H9 (cell line): ENCODE results near the gene DSTN. TPM values are rescaled to one million over a fixed set of nuclear protein-coding genes. Genes with fewer than 3 reads are reported as not detected.

Experiments
- DNase-seq: peaks from one replicate; pipeline ENCODE4 v3.0.0-alpha.2; 2017
- H2AFZ ChIP-seq: one replicate; pipeline ENCODE4 v1.6.1; 2013; ENCODE audit warnings: mild to moderate bottlenecking, low read length, control low read depth, moderate library complexity
- H2AK5ac ChIP-seq: 2 replicates; pipeline ENCODE4 v1.6.1; 2013; ENCODE audit warnings: low read length, control low read depth, mixed read lengths; ENCODE audit not compliant: insufficient read length
- H2BK120ac ChIP-seq: one replicate; pipeline ENCODE4 v1.6.1; 2013; ENCODE audit warnings: low read depth, mild to moderate bottlenecking, low read length, control low read depth, inconsistent platforms; ENCODE audit not compliant: poor library complexity, severe bottlenecking
- H2BK12ac ChIP-seq: 2 replicates; pipeline ENCODE4 v1.6.1; 2013; ENCODE audit warnings: low read length, control low read depth, mixed read lengths, low read depth; ENCODE audit not compliant: insufficient read length
- H2BK15ac ChIP-seq: 2 replicates; pipeline ENCODE4 v1.6.1; 2013; ENCODE audit warnings: low read depth, low read length, control low read depth
- H2BK20ac ChIP-seq: one replicate; pipeline ENCODE4 v1.6.1; 2013; ENCODE audit warnings: low read depth, mild to moderate bottlenecking, low read length, control low read depth, inconsistent platforms; ENCODE audit not compliant: poor library complexity, severe bottlenecking
- H2BK5ac ChIP-seq: 2 replicates; pipeline ENCODE4 v1.6.1; 2013; ENCODE audit warnings: low read length, control low read depth, mixed read lengths; ENCODE audit not compliant: insufficient read length
- H3K14ac ChIP-seq: 2 replicates; pipeline ENCODE4 v1.6.1; 2013; ENCODE audit warnings: low read length, control low read depth; ENCODE audit not compliant: insufficient read depth
- H3K18ac ChIP-seq: 2 replicates; pipeline ENCODE4 v1.6.1; 2013; ENCODE audit warnings: low read depth, mild to moderate bottlenecking, mixed read lengths, low read length, control low read depth; ENCODE audit not compliant: insufficient read length
- H3K23ac ChIP-seq: 2 replicates; pipeline ENCODE4 v1.6.1; 2013; ENCODE audit warnings: low read length, control low read depth, mixed read lengths, low read depth; ENCODE audit not compliant: insufficient read length
- H3K23me2 ChIP-seq: 2 replicates; pipeline ENCODE4 v1.6.1; 2013; ENCODE audit warnings: low read depth, mild to moderate bottlenecking, mixed read lengths, low read length, control low read depth; ENCODE audit not compliant: insufficient read length, poor library complexity, severe bottlenecking
- H3K27ac ChIP-seq: 2 replicates; pipeline ENCODE4 v1.5.1; 2013; ENCODE audit warnings: low read length, control low read depth, mixed read lengths, low read depth; ENCODE audit not compliant: insufficient read length
- H3K27me3 ChIP-seq: 2 replicates; pipeline ENCODE4 v1.6.1; 2013; ENCODE audit warnings: low read length, control low read depth, inconsistent platforms; ENCODE audit not compliant: insufficient read depth
- H3K4ac ChIP-seq: 2 replicates; pipeline ENCODE4 v1.6.1; 2013; ENCODE audit warnings: low read depth, mild to moderate bottlenecking, control low read depth, inconsistent platforms, low read length, moderate library complexity
- H3K4me1 ChIP-seq: 2 replicates; pipeline ENCODE4 v1.6.1; 2013; ENCODE audit warnings: low read length, control low read depth, inconsistent platforms; ENCODE audit not compliant: insufficient read depth
- H3K4me2 ChIP-seq: 2 replicates; pipeline ENCODE4 v1.6.1; 2013; ENCODE audit warnings: low read length, control low read depth, mixed read lengths; ENCODE audit not compliant: insufficient read length, insufficient read depth
- H3K56ac ChIP-seq: 2 replicates; pipeline ENCODE4 v1.6.1; 2013; ENCODE audit warnings: low read depth, mild to moderate bottlenecking, mixed read lengths, low read length, control low read depth; ENCODE audit not compliant: insufficient read length
- H3K79me1 ChIP-seq: 2 replicates; pipeline ENCODE4 v1.6.1; 2013; ENCODE audit warnings: low read depth, mild to moderate bottlenecking, moderate library complexity, low read length, control low read depth, inconsistent platforms; ENCODE audit not compliant: insufficient read depth, poor library complexity, severe bottlenecking
- H3K79me2 ChIP-seq: 2 replicates; pipeline ENCODE4 v1.6.1; 2013; ENCODE audit warnings: low read length, control low read depth, inconsistent platforms; ENCODE audit not compliant: insufficient read depth
- H3K9ac ChIP-seq: 2 replicates; pipeline ENCODE4 v1.6.1; 2013; ENCODE audit warnings: low read length, control low read depth, mixed read lengths; ENCODE audit not compliant: insufficient read length; ENCODE audit errors: extremely low read depth
- H3K9me3 ChIP-seq: one replicate; pipeline ENCODE4 v1.6.1; 2013; ENCODE audit warnings: low read depth, low read length, inconsistent platforms; ENCODE audit not compliant: control insufficient read depth
- H3T11ph ChIP-seq: one replicate; pipeline ENCODE4 v1.6.1; 2013; ENCODE audit warnings: mild to moderate bottlenecking, low read length, control low read depth, inconsistent platforms
- H4K20me1 ChIP-seq: one replicate; pipeline ENCODE4 v1.6.1; 2013; ENCODE audit not compliant: control insufficient read depth, insufficient read length, insufficient read depth
- H4K5ac ChIP-seq: 2 replicates; pipeline ENCODE4 v1.6.1; 2013; ENCODE audit warnings: low read depth, mild to moderate bottlenecking, mixed read lengths, low read length, control low read depth; ENCODE audit not compliant: insufficient read length
- H4K8ac ChIP-seq: replicated peaks from 2 replicates; pipeline ENCODE4 v1.6.1; 2013; ENCODE audit warnings: low read length, control low read depth, mixed read lengths, low read depth; ENCODE audit not compliant: insufficient read length
- H4K91ac ChIP-seq: 2 replicates; pipeline ENCODE4 v1.6.1; 2013; ENCODE audit warnings: low read depth, mild to moderate bottlenecking, moderate library complexity, mixed read lengths, low read length, control low read depth; ENCODE audit not compliant: insufficient read length
- H3K27ac Mint-ChIP-seq, 3 experiments: 2 replicates in 2 of 3; 3 replicates in 1 of 3; pipeline ENCODE4 v1.8.0; 2020 to 2021; ENCODE audit warnings: mixed read lengths in 3 of 3, mild to moderate bottlenecking in 1 of 3, moderate library complexity in 1 of 3
- H3K27me3 Mint-ChIP-seq: 2 replicates; pipeline ENCODE4 v1.8.0; 2021; ENCODE audit warnings: low read depth, mild to moderate bottlenecking, moderate library complexity, mixed read lengths
- H3K36me3 Mint-ChIP-seq, 3 experiments: 2 replicates in 2 of 3; 3 replicates in 1 of 3; pipeline ENCODE4 v1.8.0; 2020 to 2021; ENCODE audit warnings: low read depth in 3 of 3, mixed read lengths in 3 of 3; ENCODE audit not compliant: insufficient read depth in 1 of 3
- H3K4me1 Mint-ChIP-seq, 2 experiments: 2 replicates each; pipeline ENCODE4 v1.8.0; 2020; ENCODE audit warnings: mixed read lengths in 2 of 2
- H3K4me3 Mint-ChIP-seq, 2 experiments: 2 replicates in 1 of 2; 3 replicates in 1 of 2; pipeline ENCODE4 v1.8.0; 2020 to 2021; ENCODE audit warnings: mild to moderate bottlenecking in 2 of 2, mixed read lengths in 2 of 2, moderate library complexity in 1 of 2
- H3K9me3 Mint-ChIP-seq, 2 experiments: 2 replicates in 1 of 2; 3 replicates in 1 of 2; pipeline ENCODE4 v1.8.0; 2020; ENCODE audit warnings: mild to moderate bottlenecking in 2 of 2, mixed read lengths in 2 of 2, moderate library complexity in 1 of 2
- CTCF ChIP-seq: fragments of 200-600 bp; sonication (generic); conservative IDR thresholded peaks from 3 replicates; pipeline ENCODE4 v1.8.0; 2021; ENCODE audit warnings: antibody characterized with exemption, mild to moderate bottlenecking
- WGBS: extraction: QIAGEN DNeasy Blood & Tissue Kit; methylation state at CpG from one replicate; pipeline ENCODE4 v1.1.7; 2013; ENCODE audit warnings: missing lambda C conversion rate, low lambda C conversion rate, mixed read lengths; ENCODE audit not compliant: insufficient read length; ENCODE audit errors: extremely low coverage; 5-methylcytosine and 5-hydroxymethylcytosine counted together
- total RNA-seq: library from RNA; stranded (reverse); gene quantifications from 2 replicates; pipeline ENCODE4 v1.2.1, GENCODE V29; 2021

The DSTN gene
- total RNA-seq, 1 experiment from 2014 or later: 145 TPM

DNA sequence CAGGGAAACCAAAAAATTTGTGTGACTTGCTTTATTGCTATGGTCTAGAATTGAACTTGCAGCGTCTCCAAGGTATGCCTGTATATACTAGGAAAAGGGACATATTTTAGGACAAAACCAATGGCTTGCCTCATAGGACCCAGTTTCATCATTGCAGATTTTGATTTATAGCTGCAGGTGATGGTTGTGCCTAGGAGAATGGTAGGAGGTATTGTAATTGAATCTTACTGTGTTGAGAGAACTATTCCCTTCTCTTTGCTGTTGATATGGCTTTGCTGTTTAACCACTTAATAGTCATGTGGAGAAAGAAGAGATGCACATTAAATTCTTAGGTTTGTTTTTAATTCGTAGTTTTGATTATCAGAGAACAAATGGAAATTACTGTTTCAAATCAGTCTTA lies 16.4 kb downstream of the DSTN start:
- Histone ChIP-seq H3K9ac (no peak overlapping the region), H3K9me3 (no peaks in the 10 kb centered on the region), H2AK5ac (no peak overlapping the region), H2AFZ (no peak overlapping the region), H3T11ph (no peak overlapping the region), H4K91ac (no peak overlapping the region), H2BK5ac (no peak overlapping the region), H2BK20ac (no peak overlapping the region), H4K20me1 (no peaks in the 10 kb centered on the region), H3K4ac (no peak overlapping the region), H2BK120ac (no peak overlapping the region), H3K4me2 (no peak overlapping the region), H3K79me1 (peaks cover 6% of the 10 kb centered on the region), H3K4me1 (no peaks in the 10 kb centered on the region), H3K14ac (no peak overlapping the region), H3K27me3 (no peaks in the 10 kb centered on the region), H4K8ac (no peak overlapping the region), H3K23me2 (no peaks in the 10 kb centered on the region), H3K27ac (no peak overlapping the region), H2BK15ac (no peak overlapping the region), H3K18ac (no peak overlapping the region), H2BK12ac (no peak overlapping the region), H3K79me2 (peaks cover 11% of the 10 kb centered on the region; the same call in 1 of the 2 replicates), H3K56ac (no peak overlapping the region), H4K5ac (no peak overlapping the region), H3K23ac (no peak overlapping the region)
- WGBS: no CpG with 5 or more reads among the region's 2 CpGs
- H3K27ac Mint-ChIP-seq: 0 out of 7 replicates have a peak overlapping the region, but pooled peaks of 1 of the 3 experiments have one; percentile 27
- H3K9me3 Mint-ChIP-seq: no peaks in the 10 kb centered on the region
- peaks cover 21% of the 10 kb centered on the region in 2 experiments for H3K4me1 Mint-ChIP-seq
- TF ChIP-seq CTCF: no peak
- no peak overlapping the region for H3K4me3 Mint-ChIP-seq
- H3K36me3 Mint-ChIP-seq: peaks cover 0 to 4% (median 0%) of the 10 kb centered on the region in 3 experiments; a peak in 3 of 7 replicates
- DNase-seq: no peak
- H3K27me3 Mint-ChIP-seq: no peaks in the 10 kb centered on the region
